GM12878 (cell line): ENCODE data around the gene AIP. TPM values are rescaled to one million over a fixed set of nuclear protein-coding genes. Genes with fewer than 3 reads are reported as not detected.

Source experiments
- ATAC-seq: fragments of 200-7000 bp; cut with Tn5 transposase; 3 replicates; pipeline ENCODE4 v1.9.1; 2020; ENCODE audit warnings: mild to moderate bottlenecking, moderate library complexity
- BruUV-seq: library from RNA; stranded (reverse); fragments of 400-500 nt; replicated peaks from 2 replicates; lab custom pipeline; 2021; lab: Mats Ljungman, UMichigan
- CTCF ChIA-PET: fragments of 300-600 bp; sonication (Branson Sonifier 250); formaldehyde crosslinking; extraction: SDS; loops from one replicate; lab custom pipeline; 2021; ENCODE audit warnings: inconsistent platforms; lab: Yijun Ruan, JAX
- POLR2A ChIA-PET: fragments of 350-600 bp; formaldehyde crosslinking; extraction: SDS; loops from one replicate; lab custom pipeline; 2021; ENCODE audit warnings: inconsistent platforms; lab: Charles Lee
- RAD21 ChIA-PET: fragments of 300-600 bp; sonication (Branson Sonifier 250); formaldehyde crosslinking; loops from one replicate; lab custom pipeline; 2023; ENCODE audit warnings: antibody characterized with exemption; ENCODE audit not compliant: unreplicated experiment; lab: Charles Lee
- SMC1A ChIA-PET: fragments of 300-600 bp; sonication (Branson Sonifier 250); formaldehyde crosslinking; loops from one replicate; lab custom pipeline; 2023; ENCODE audit not compliant: unreplicated experiment, uncharacterized antibody; lab: Charles Lee
- DNase-seq: peaks from one replicate; pipeline ENCODE4 v3.0.0-alpha.2; 2011; ENCODE audit warnings: low read depth, low spot score
- FAIRE-seq: peaks from 3 replicates; lab custom pipeline; 2011; peaks lifted over from hg19 to GRCh38; lab: Jason Lieb, UNC
- H2AFZ ChIP-seq: 2 replicates; pipeline ENCODE4 v1.6.0; 2011; ENCODE audit warnings: low read depth, low read length, control low read depth; ENCODE audit not compliant: control insufficient read depth
- H3K27ac ChIP-seq: 2 replicates; pipeline ENCODE4 v1.5.1; 2011; ENCODE audit warnings: control low read depth; ENCODE audit not compliant: control insufficient read depth, insufficient read depth
- H3K27me3 ChIP-seq, 2 experiments: replicated peaks in 1 of 2; 2 replicates each; pipeline versions ENCODE4 v1.6.0 to v1.6.1; 2011; ENCODE audit warnings: low read length in 1 of 2; ENCODE audit not compliant: control insufficient read depth in 2 of 2, insufficient read depth in 2 of 2
- H3K36me3 ChIP-seq, 2 experiments: 2 replicates each; pipeline ENCODE4 v1.5.1; 2011; ENCODE audit warnings: low read length in 1 of 2; ENCODE audit not compliant: control insufficient read depth in 2 of 2, insufficient read depth in 2 of 2
- H3K4me1 ChIP-seq: 2 replicates; pipeline ENCODE4 v1.6.1; 2011; ENCODE audit warnings: mild to moderate bottlenecking, low read length, moderate library complexity, mixed read lengths; ENCODE audit not compliant: control insufficient read depth, insufficient read depth
- H3K4me2 ChIP-seq: 2 replicates; pipeline ENCODE4 v1.6.0; 2011; ENCODE audit warnings: control low read depth; ENCODE audit not compliant: control insufficient read depth, insufficient read depth
- H3K4me3 ChIP-seq: fragments of 200-600 bp; sonication (generic); 2 replicates; pipeline ENCODE4 v1.5.1; 2016
- H3K79me2 ChIP-seq: 2 replicates; pipeline ENCODE4 v1.6.0; 2011; ENCODE audit warnings: low read length; ENCODE audit not compliant: control insufficient read depth, insufficient read depth
- H3K9ac ChIP-seq: 2 replicates; pipeline ENCODE4 v1.8.0; 2011; ENCODE audit warnings: low read length, control low read depth, mixed read lengths; ENCODE audit not compliant: control insufficient read depth, insufficient read depth
- H3K9me3 ChIP-seq: replicated peaks from 3 replicates; pipeline ENCODE4 v1.5.1; 2011; ENCODE audit warnings: mild to moderate bottlenecking, low read length; ENCODE audit not compliant: control insufficient read depth, insufficient read depth
- H4K20me1 ChIP-seq: 2 replicates; pipeline ENCODE4 v1.6.0; 2011; ENCODE audit not compliant: control insufficient read depth, insufficient read depth
- NBN ChIP-seq: fragments of 450-650 bp; IDR thresholded peaks from 2 replicates; pipeline ENCODE4 v1.6.1; 2016
- POLR2A ChIP-seq: IDR thresholded peaks from 2 replicates; pipeline ENCODE4 v1.6.1; 2011; ENCODE audit warnings: low read depth, mild to moderate bottlenecking, low read length
- PRDM15 ChIP-seq: fragments of 450-650 bp; formaldehyde crosslinking; IDR thresholded peaks from 2 replicates; pipeline ENCODE4 v1.4.0; 2020; ENCODE audit warnings: mild to moderate bottlenecking, moderate library complexity
- TCF3 ChIP-seq: IDR thresholded peaks from 2 replicates; pipeline ENCODE4 v1.6.1; 2012; ENCODE audit warnings: low read depth, mild to moderate bottlenecking, low read length, borderline replicate concordance; ENCODE audit not compliant: insufficient read depth
- ZNF592 ChIP-seq: fragments of 450-650 bp; IDR thresholded peaks from 2 replicates; pipeline ENCODE4 v1.6.1; 2017; ENCODE audit warnings: mild to moderate bottlenecking, moderate library complexity
- ZNF687 ChIP-seq: fragments of 450-650 bp; IDR thresholded peaks from 2 replicates; pipeline ENCODE4 v1.6.1; 2017; ENCODE audit warnings: mild to moderate bottlenecking, moderate library complexity
- WGBS: methylation state at CpG from one replicate; pipeline ENCODE4 v1.1.6; 2016; ENCODE audit warnings: low lambda C conversion rate; ENCODE audit not compliant: insufficient replicate concordance, insufficient coverage; ENCODE audit errors: missing lambda C conversion rate; 5-methylcytosine and 5-hydroxymethylcytosine counted together
- in situ Hi-C: fragments of 300-500 bp; cut with MboI; formaldehyde crosslinking; loops from 9 replicates; pipeline ENCODE4 v1.14.3; 2018; ENCODE audit warnings: mixed read lengths
- intact Hi-C: fragments of 100-400 bp; cut with micrococcal nuclease; formaldehyde crosslinking; loops from one replicate; pipeline ENCODE4 v1.14.2; 2022; ENCODE audit not compliant: unreplicated experiment
- polyA plus RNA-seq, 11 experiments: library from polyadenylated mRNA; depleted of rRNA in 4 of 11; unstranded in 6 of 11; stranded (reverse) in 5 of 11; fragments of >200 nt; fragmentation: Nextera tagmentation in 4 of 11; fragmentation: Illumina TruSeq in 1 of 11; extraction: Ambion mirVana in 4 of 11; extraction: Trizol in 1 of 11; gene quantifications; 1 replicate in 1 of 11; 2 replicates in 10 of 11; pipeline versions ENCODE4 v1.2.1 to v1.2.3, GENCODE V29; 2011 to 2016; ENCODE audit warnings: inconsistent platforms in 2 of 11, missing spikeins in 2 of 11, low read depth in 1 of 11
- total RNA-seq, 4 experiments: library from RNA; depleted of rRNA in 3 of 4; stranded (reverse); fragments of >200 nt in 3 of 4; fragmentation: Illumina TruSeq in 1 of 4; extraction: Trizol in 1 of 4; gene quantifications; 2 replicates each; pipeline versions ENCODE4 v1.2.1 to v1.2.3, GENCODE V29; 2013 to 2021

Gene AIP
- total and polyA plus RNA-seq, 10 of the 15 experiments (the other 5 are each of a cell fraction or from before 2014, with no cell fraction given): 12.6 to 164 (median 104) TPM

GRCh38 chr11:67521924-67522323 lies 39.1 kb downstream of the AIP start (continued):
- no peak for TF ChIP-seq PRDM15 (CRISPR knock-in tag)
- no peak for TF ChIP-seq NBN
- no peak for TF ChIP-seq ZNF687
- TF ChIP-seq POLR2A: no peak
- TF ChIP-seq, all 136 proteins: peak for 0

- intact Hi-C loops: no loop called here
- WGBS: 42% methylated on average over 15 of the region's 15 CpGs
- Histone ChIP-seq H3K4me2 (no peak overlapping the region), H3K9ac (no peak overlapping the region), H3K79me2 (no peaks in the 10 kb centered on the region), H4K20me1 (no peaks in the 10 kb centered on the region), H3K4me1 (no peaks in the 10 kb centered on the region), H3K27ac (no peak overlapping the region), H3K27me3 (no peaks in the 10 kb centered on the region; a peak in 1 of 4 replicates), H3K9me3 (no peaks in the 10 kb centered on the region), H3K4me3 (no peak overlapping the region), H3K36me3 (no peaks in the 10 kb centered on the region), H2AFZ (no peak overlapping the region)
- TF ChIP-seq ZNF592 (no peak), TCF3 (no peak)
- FAIRE-seq (no peak), ATAC-seq (no peak), DNase-seq (no peak)
- BruUV-seq: no TSS peak
- ChIA-PET SMC1A (no interaction called here), CTCF (no interaction called here), RAD21 (no interaction called here), POLR2A (no interaction called here)
- in situ Hi-C loops: no loop called here
Observed at GRCh38 chr11:67522338-67522737, 39.5 kb downstream of the AIP start.
